Measurements from ENCODE around the gene THAP5. TPM values are rescaled to one million over a fixed set of nuclear protein-coding genes. Genes with fewer than 3 reads are reported as not detected.

THAP5 gene
- total RNA-seq (10 to 100 TPM; 16.8 to 18.1 TPM), total RNA-seq (27.9 to 40.2 reads per million in 2 donors)

DNA sequence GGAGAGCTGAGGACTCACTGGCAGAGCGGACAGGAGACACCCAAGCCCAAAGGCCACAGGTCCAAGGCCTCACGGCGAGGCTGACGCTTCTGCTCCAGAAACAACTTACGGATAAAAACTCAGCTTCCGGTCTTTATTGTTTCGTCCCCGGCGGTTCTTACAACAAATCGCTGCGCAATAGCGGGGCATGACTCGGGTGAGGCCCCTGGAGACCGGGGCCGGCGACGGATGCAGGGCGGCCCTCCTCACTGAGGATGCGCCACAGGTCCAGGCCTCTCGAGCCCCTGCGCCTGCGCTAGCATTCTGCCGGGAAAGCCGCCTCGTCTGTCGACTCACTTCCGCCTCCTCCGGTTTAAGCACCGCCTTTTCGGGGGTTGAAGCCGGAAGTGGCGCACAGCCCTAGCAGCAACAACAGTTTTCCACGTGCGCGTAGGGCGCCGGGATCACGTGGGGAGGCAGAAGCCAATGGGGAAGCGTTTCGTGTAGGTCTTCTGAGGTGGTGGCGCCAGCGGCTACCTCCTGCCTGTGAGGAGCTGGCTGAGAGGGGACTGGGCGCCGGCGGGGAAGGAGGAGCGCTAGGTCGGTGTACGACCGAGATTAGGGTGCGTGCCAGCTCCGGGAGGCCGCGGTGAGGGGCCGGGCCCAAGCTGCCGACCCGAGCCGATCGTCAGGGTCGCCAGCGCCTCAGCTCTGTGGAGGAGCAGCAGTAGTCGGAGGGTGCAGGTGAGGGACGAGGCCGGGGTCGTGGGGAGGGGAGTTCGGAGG lies at the start of gene THAP5, which contains the start of gene DNAJB9:
TSS of gene THAP5 (minus strand) at position 326 of the 765 bp plus-strand sequence. CDS start at position 189, 137 bp downstream.
TSS of gene DNAJB9 (plus strand) at position 494 of the 765 bp plus-strand sequence. CDS start 1,853 bp downstream, outside the sequence.
- peaks cover 10% of the 10 kb centered on the region for H3K36me3 Mint-ChIP-seq (ENCODE audit: low read depth)
- H3K27ac Mint-ChIP-seq: peak within 1 kb of the TSS; percentile 100
- H3K9me3 ChIP-seq (ENCODE audit: control insufficient read depth, low read length, poor library complexity, severe bottlenecking): no peaks in the 10 kb centered on the region
- H3K4me1 Mint-ChIP-seq: peaks cover 32% of the 10 kb centered on the region
- ATAC-seq: peak; percentile 91
- H3K4me3 Mint-ChIP-seq: peak within 1 kb of the TSS; percentile 100
- H3K27me3 Mint-ChIP-seq: no peaks in the 10 kb centered on the region
- peak; percentile 95 to 99 (median 98) for DNase-seq

DNA sequence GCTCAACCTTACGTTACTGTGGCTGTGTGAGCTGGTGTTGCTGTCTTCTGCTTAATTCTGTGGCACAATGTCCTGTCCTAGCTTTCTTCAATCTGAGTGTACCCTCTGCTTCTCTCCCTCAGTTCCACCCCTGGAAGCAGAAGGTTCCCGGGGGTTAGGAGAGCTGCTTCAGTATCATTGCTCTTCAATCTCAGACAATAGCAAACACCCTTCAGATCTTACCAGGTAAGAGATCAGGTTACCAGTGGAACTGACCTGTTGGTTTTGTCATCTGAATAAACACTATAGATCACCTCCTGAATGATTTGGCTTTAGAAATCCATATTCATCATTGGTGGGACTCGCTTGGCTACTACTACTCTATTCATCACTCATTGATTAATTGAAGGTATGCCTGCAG lies 48.5 kb upstream of the THAP5 start:
- H3K27ac Mint-ChIP-seq: no peak overlapping the region
- H3K36me3 Mint-ChIP-seq (ENCODE audit: low read depth): no peaks in the 10 kb centered on the region
- no peak for ATAC-seq
- DNase-seq: no peak
- no peaks in the 10 kb centered on the region for H3K4me1 Mint-ChIP-seq
- peaks cover 19% of the 10 kb centered on the region for H3K27me3 Mint-ChIP-seq
- H3K9me3 ChIP-seq (ENCODE audit: control insufficient read depth, low read length, poor library complexity, severe bottlenecking): no peaks in the 10 kb centered on the region
- no peak overlapping the region for H3K4me3 Mint-ChIP-seq

DNA sequence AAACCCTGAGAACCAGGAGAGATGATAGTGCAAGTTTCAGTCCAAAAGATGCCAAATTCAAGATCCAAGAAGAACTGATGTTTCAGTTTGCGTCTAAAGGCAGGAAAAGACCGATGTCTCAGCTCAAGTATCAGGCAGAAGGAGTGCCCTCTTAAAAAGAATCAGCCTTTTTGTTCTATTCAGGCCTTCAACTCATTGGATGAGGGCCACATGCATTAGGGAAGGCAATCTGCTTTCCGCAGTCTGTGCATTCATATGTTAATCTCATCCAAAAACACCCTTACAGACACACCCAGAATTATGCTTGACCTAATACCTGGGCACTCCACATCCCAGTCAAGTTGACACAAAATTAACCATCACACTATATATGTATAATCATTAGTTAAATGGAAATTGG lies 45.4 kb upstream of the THAP5 start:
- no peaks in the 10 kb centered on the region for H3K4me1 Mint-ChIP-seq

DNA sequence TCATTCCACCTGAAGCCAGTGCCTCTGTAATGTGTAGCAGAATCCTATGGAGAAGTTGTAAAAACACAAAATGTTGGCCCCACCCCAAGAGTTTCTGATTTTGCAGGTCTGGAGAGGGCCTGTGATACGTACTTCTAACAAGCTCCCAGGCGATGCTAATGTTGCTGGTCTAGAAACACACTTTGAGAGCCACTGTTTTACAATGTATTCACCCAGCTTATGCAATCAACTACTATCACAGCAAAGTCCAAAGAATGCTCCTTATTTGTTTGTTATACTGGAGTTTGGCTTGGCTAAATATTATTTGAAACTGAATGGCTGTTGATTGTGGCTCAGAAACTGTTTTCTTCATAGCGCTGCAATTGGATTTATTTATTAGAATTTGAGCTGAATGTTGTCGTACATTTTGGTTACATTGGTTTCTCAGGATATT lies 44.5 kb upstream of the THAP5 start:
- H3K27me3 Mint-ChIP-seq: peaks cover 8% of the 10 kb centered on the region
- H3K36me3 Mint-ChIP-seq (ENCODE audit: low read depth): no peaks in the 10 kb centered on the region
- H3K27ac Mint-ChIP-seq: no peak overlapping the region
- H3K9me3 ChIP-seq (ENCODE audit: control insufficient read depth, low read length, poor library complexity, severe bottlenecking): no peaks in the 10 kb centered on the region
- no peak overlapping the region for H3K4me3 Mint-ChIP-seq
- no peaks in the 10 kb centered on the region for H3K4me1 Mint-ChIP-seq
- ATAC-seq (no peak), DNase-seq (no peak)

More for the DNA sequence above, 45.4 kb upstream of the THAP5 start:
- no peaks in the 10 kb centered on the region for H3K9me3 ChIP-seq (ENCODE audit: control insufficient read depth, low read length, poor library complexity, severe bottlenecking)
- ATAC-seq (no peak), DNase-seq (no peak)
- no peaks in the 10 kb centered on the region for H3K36me3 Mint-ChIP-seq (ENCODE audit: low read depth)
- H3K27me3 Mint-ChIP-seq: peaks cover 8% of the 10 kb centered on the region
- H3K4me3 Mint-ChIP-seq: no peak overlapping the region
- H3K27ac Mint-ChIP-seq: no peak overlapping the region

- DNase-seq: no peak
- peak; percentile 47 for ATAC-seq
- H3K9me3 ChIP-seq (ENCODE audit: control insufficient read depth, low read length, poor library complexity, severe bottlenecking): no peaks in the 10 kb centered on the region
- H3K27ac Mint-ChIP-seq: no peak overlapping the region
- no peaks in the 10 kb centered on the region for H3K36me3 Mint-ChIP-seq (ENCODE audit: low read depth)
- no peaks in the 10 kb centered on the region for H3K4me1 Mint-ChIP-seq
- no peak overlapping the region for H3K4me3 Mint-ChIP-seq
- peaks cover 8% of the 10 kb centered on the region for H3K27me3 Mint-ChIP-seq
These were observed 43.8 kb upstream of the THAP5 start for GRCh38 chr7:108613147-108613948.

- H3K36me3 Mint-ChIP-seq (ENCODE audit: low read depth): peaks cover 2% of the 10 kb centered on the region
- no peak overlapping the region for H3K4me3 Mint-ChIP-seq
- H3K27me3 Mint-ChIP-seq: peaks cover 23% of the 10 kb centered on the region
- H3K4me1 Mint-ChIP-seq: peaks cover 2% of the 10 kb centered on the region
- no peak overlapping the region for H3K27ac Mint-ChIP-seq
- H3K9me3 ChIP-seq (ENCODE audit: control insufficient read depth, low read length, poor library complexity, severe bottlenecking): no peaks in the 10 kb centered on the region
- DNase-seq (no peak), ATAC-seq (no peak)
These were observed 41.8 kb upstream of the THAP5 start for GRCh38 chr7:108611268-108611667.

- H3K27me3 Mint-ChIP-seq: peaks cover 28% of the 10 kb centered on the region
These were observed 40.1 kb upstream of the THAP5 start for GRCh38 chr7:108609643-108610042.

GRCh38 chr7:108605559-108606201 lies 36.2 kb upstream of the THAP5 start:
- DNase-seq: no peak
- no peak overlapping the region for H3K4me3 Mint-ChIP-seq
- no peaks in the 10 kb centered on the region for H3K9me3 ChIP-seq (ENCODE audit: control insufficient read depth, low read length, poor library complexity, severe bottlenecking)
- peaks cover 37% of the 10 kb centered on the region for H3K27me3 Mint-ChIP-seq
- H3K36me3 Mint-ChIP-seq (ENCODE audit: low read depth): peaks cover 2% of the 10 kb centered on the region
- peaks cover 2% of the 10 kb centered on the region for H3K4me1 Mint-ChIP-seq
- no peak for ATAC-seq
- no peak overlapping the region for H3K27ac Mint-ChIP-seq

More at GRCh38 chr7:108609643-108610042, 40.1 kb upstream of the THAP5 start:
- ATAC-seq (no peak), DNase-seq (no peak)
- no peaks in the 10 kb centered on the region for H3K9me3 ChIP-seq (ENCODE audit: control insufficient read depth, low read length, poor library complexity, severe bottlenecking)
- no peak overlapping the region for H3K4me3 Mint-ChIP-seq
- H3K36me3 Mint-ChIP-seq (ENCODE audit: low read depth): peaks cover 2% of the 10 kb centered on the region
- no peak overlapping the region for H3K27ac Mint-ChIP-seq
- peaks cover 2% of the 10 kb centered on the region for H3K4me1 Mint-ChIP-seq

GRCh38 chr7:108604307-108605077 lies 35.0 kb upstream of the THAP5 start:
- Mint-ChIP-seq H3K27ac (no peak overlapping the region), H3K36me3 (ENCODE audit: low read depth) (peaks cover 2% of the 10 kb centered on the region), H3K4me1 (peaks cover 2% of the 10 kb centered on the region), H3K27me3 (peaks cover 46% of the 10 kb centered on the region), H3K4me3 (no peak overlapping the region)
- DNase-seq (no peak), ATAC-seq (no peak)
- no peaks in the 10 kb centered on the region for H3K9me3 ChIP-seq (ENCODE audit: control insufficient read depth, low read length, poor library complexity, severe bottlenecking)

GRCh38 chr7:108603656-108604306 lies 34.3 kb upstream of the THAP5 start:
- H3K9me3 ChIP-seq (ENCODE audit: control insufficient read depth, low read length, poor library complexity, severe bottlenecking): no peaks in the 10 kb centered on the region
- Mint-ChIP-seq H3K4me3 (no peak overlapping the region), H3K27me3 (peaks cover 53% of the 10 kb centered on the region), H3K27ac (no peak overlapping the region), H3K36me3 (ENCODE audit: low read depth) (peaks cover 2% of the 10 kb centered on the region), H3K4me1 (peaks cover 2% of the 10 kb centered on the region)
- no peak for ATAC-seq
- no peak for DNase-seq

GRCh38 chr7:108600399-108600798 lies 30.9 kb upstream of the THAP5 start:
- no peak overlapping the region for H3K27ac Mint-ChIP-seq
- peaks cover 53% of the 10 kb centered on the region for H3K27me3 Mint-ChIP-seq
- H3K4me3 Mint-ChIP-seq: no peak overlapping the region
- peaks cover 2% of the 10 kb centered on the region for H3K36me3 Mint-ChIP-seq (ENCODE audit: low read depth)
- ATAC-seq: no peak
- peaks cover 2% of the 10 kb centered on the region for H3K4me1 Mint-ChIP-seq
- DNase-seq: no peak
- H3K9me3 ChIP-seq (ENCODE audit: control insufficient read depth, low read length, poor library complexity, severe bottlenecking): no peaks in the 10 kb centered on the region

DNA sequence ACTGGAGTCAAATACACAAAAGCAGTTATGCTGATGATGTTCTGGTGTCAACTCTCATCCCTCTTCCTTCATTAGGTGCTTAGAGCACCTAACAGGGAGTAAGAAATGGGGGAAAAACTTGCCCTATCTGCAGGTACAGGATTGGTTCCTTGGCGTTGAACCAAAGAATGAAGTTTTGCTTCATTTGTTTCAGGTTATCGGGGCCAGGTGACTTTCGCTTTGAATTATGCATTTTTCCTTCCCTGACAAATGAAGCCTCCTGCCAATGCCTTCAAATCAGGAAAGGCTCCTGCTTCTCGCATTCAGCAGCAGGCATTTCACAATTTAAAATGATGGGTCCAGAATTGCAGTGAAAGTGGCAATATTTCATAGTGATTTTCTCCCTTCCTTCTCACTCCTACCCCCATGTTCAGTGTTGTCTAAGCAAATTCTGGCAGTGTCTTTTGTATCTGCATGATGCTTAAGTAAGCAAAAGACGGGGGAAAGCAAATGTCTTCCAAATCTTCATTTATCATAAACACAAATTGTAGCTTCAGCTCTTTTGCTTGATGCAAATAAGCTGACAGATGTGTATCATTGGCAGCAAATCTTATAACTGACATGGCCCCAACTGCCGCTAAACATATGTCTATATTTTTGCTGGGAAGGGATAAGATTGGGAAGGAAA lies 29.5 kb upstream of the THAP5 start:
- Mint-ChIP-seq H3K36me3 (ENCODE audit: low read depth) (peaks cover 2% of the 10 kb centered on the region), H3K27ac (no peak overlapping the region), H3K27me3 (peaks cover 46% of the 10 kb centered on the region), H3K4me3 (no peak overlapping the region), H3K4me1 (peaks cover 2% of the 10 kb centered on the region)
- DNase-seq (no peak), ATAC-seq (no peak)
- H3K9me3 ChIP-seq (ENCODE audit: control insufficient read depth, low read length, poor library complexity, severe bottlenecking): no peaks in the 10 kb centered on the region
